K562 (cell line): ENCODE data around the gene FAM78A. TPM values are rescaled to one million over a fixed set of nuclear protein-coding genes. Genes with fewer than 3 reads are reported as not detected.

Experiments
- ATAC-seq: fragments of 200-7000 bp; cut with Tn5 transposase; 3 replicates; pipeline ENCODE4 v1.9.1; 2020; ENCODE audit warnings: moderate library complexity
- BruUV-seq: library from RNA; stranded (reverse); fragments of 400-500 nt; replicated peaks from 2 replicates; lab custom pipeline; 2021; lab: Mats Ljungman, UMichigan
- CTCF ChIA-PET: fragments of 300-600 bp; formaldehyde crosslinking; extraction: SDS; loops from one replicate; lab custom pipeline; 2021; ENCODE audit warnings: low intra/inter-chr PET ratio; lab: Yijun Ruan, JAX
- POLR2A ChIA-PET: fragments of 300-600, 350-650 bp; sonication (Branson Sonifier 250); formaldehyde crosslinking; extraction: SDS; loops from one replicate; lab custom pipeline; 2021; ENCODE audit warnings: antibody characterized with exemption, inconsistent platforms; lab: Yijun Ruan, JAX
- DNase-seq, 4 experiments: peaks; one replicate each; pipeline versions ENCODE4 v3.0.0 to v3.0.0-alpha.2; 2011 to 2018; ENCODE audit warnings: low spot score in 3 of 4, mixed read lengths in 3 of 4; ENCODE audit errors: extremely low read depth in 1 of 4
- FAIRE-seq: peaks from 2 replicates; lab custom pipeline; 2011; peaks lifted over from hg19 to GRCh38; lab: Jason Lieb, UNC
- H2AFZ ChIP-seq: 2 replicates; pipeline ENCODE4 v1.6.0; 2011; ENCODE audit warnings: low read depth, low read length, control low read depth, inconsistent platforms
- H3K27ac ChIP-seq: fragments of 200-600 bp; 3 replicates; pipeline ENCODE4 v1.8.0; 2011; ENCODE audit warnings: low read depth, mild to moderate bottlenecking, control low read depth, inconsistent platforms, low read length, moderate library complexity, mixed read lengths; ENCODE audit errors: extremely low read depth
- H3K27me3 ChIP-seq, 2 experiments: fragments of 300-600 bp in 1 of 2; 2 replicates in 1 of 2; 3 replicates in 1 of 2; pipeline versions ENCODE4 v1.6.0 to v1.8.0; 2011; ENCODE audit warnings: inconsistent platforms in 2 of 2, low read length in 2 of 2, mild to moderate bottlenecking in 1 of 2, mixed read lengths in 1 of 2, moderate library complexity in 1 of 2; ENCODE audit not compliant: control insufficient read depth in 2 of 2, insufficient read depth in 2 of 2
- H3K36me3 ChIP-seq: fragments of 300-600 bp; 3 replicates; pipeline ENCODE4 v1.8.0; 2011; ENCODE audit warnings: mild to moderate bottlenecking, low read length, inconsistent platforms; ENCODE audit not compliant: control insufficient read depth, insufficient read depth
- H3K4me1 ChIP-seq, 2 experiments: fragments of 200-600 bp in 1 of 2; replicated peaks in 1 of 2; 2 replicates in 1 of 2; 3 replicates in 1 of 2; pipeline versions ENCODE4 v1.5.1 to v1.8.0; 2011; ENCODE audit warnings: inconsistent platforms in 2 of 2, low read length in 2 of 2, mild to moderate bottlenecking in 1 of 2, mixed read lengths in 1 of 2, moderate library complexity in 1 of 2; ENCODE audit not compliant: control insufficient read depth in 2 of 2, insufficient read depth in 2 of 2
- H3K4me2 ChIP-seq: 2 replicates; pipeline ENCODE4 v1.6.1; 2011; ENCODE audit warnings: low read length, control low read depth, inconsistent platforms, mixed read lengths; ENCODE audit not compliant: insufficient read depth
- H3K4me3 ChIP-seq: fragments of 200-600 bp; sonication (generic), shearing (Covaris generic); 2 replicates; pipeline ENCODE4 v1.5.1; 2016; ENCODE audit warnings: control low read depth, inconsistent platforms
- H3K79me2 ChIP-seq: fragments of 200-600 bp; 3 replicates; pipeline ENCODE4 v1.8.0; 2011; ENCODE audit warnings: low read length, inconsistent platforms; ENCODE audit not compliant: control insufficient read depth, insufficient read depth
- H3K9ac ChIP-seq, 2 experiments: 2 replicates each; pipeline versions ENCODE4 v1.6.0 to v1.6.1; 2011; ENCODE audit warnings: low read depth in 2 of 2, low read length in 2 of 2, control low read depth in 1 of 2, inconsistent platforms in 1 of 2, mild to moderate bottlenecking in 1 of 2, mixed read lengths in 1 of 2; ENCODE audit not compliant: insufficient read depth in 1 of 2
- H3K9me1 ChIP-seq: one replicate; pipeline ENCODE4 v1.6.0; 2011; ENCODE audit warnings: inconsistent platforms, mild to moderate bottlenecking, low read length, moderate library complexity; ENCODE audit not compliant: control insufficient read depth, insufficient read depth
- H3K9me3 ChIP-seq: replicated peaks from 2 replicates; pipeline ENCODE4 v1.5.1; 2011; ENCODE audit warnings: low read depth, low read length, inconsistent platforms; ENCODE audit not compliant: control insufficient read depth, insufficient read depth
- H4K20me1 ChIP-seq: replicated peaks from 2 replicates; pipeline ENCODE4 v1.6.1; 2011; ENCODE audit warnings: low read length, inconsistent platforms, mixed read lengths; ENCODE audit not compliant: control insufficient read depth, insufficient read depth
- BCOR ChIP-seq: fragments of 450-650 bp; IDR thresholded peaks from 2 replicates; pipeline ENCODE4 v1.6.1; 2016
- DMBX1 ChIP-seq: fragments of 250-450 bp; sonication (Bioruptor Pico); IDR thresholded peaks from 2 replicates; pipeline ENCODE4 v1.8.0; 2022; ENCODE audit warnings: inconsistent platforms, mild to moderate bottlenecking, moderate library complexity, borderline replicate concordance
- KDM1A ChIP-seq, 2 experiments: fragments of 450-650 bp; IDR thresholded peaks; 2 replicates each; pipeline ENCODE4 v1.6.1; 2016; ENCODE audit warnings: mild to moderate bottlenecking in 2 of 2
- XRCC3 ChIP-seq: fragments of 450-650 bp; IDR thresholded peaks from 2 replicates; pipeline ENCODE4 v1.6.1; 2017; ENCODE audit warnings: mild to moderate bottlenecking, moderate library complexity
- XRCC4 ChIP-seq: IDR thresholded peaks from one replicate; pipeline ENCODE4 v1.6.1; 2011; ENCODE audit not compliant: insufficient read depth, insufficient read length; ENCODE audit errors: extremely low read depth
- ZFP36 ChIP-seq: fragments of 150-350 bp; IDR thresholded peaks from 2 replicates; pipeline ENCODE4 v1.6.1; 2018; ENCODE audit warnings: low read length, low read depth; ENCODE audit not compliant: partially characterized antibody
- WGBS: fragments of 100-300 bp; shearing (Covaris generic); methylation state at CpG from one replicate; pipeline ENCODE4 v1.1.6; 2016; ENCODE audit warnings: low coverage, mixed read lengths; ENCODE audit not compliant: insufficient coverage; ENCODE audit errors: missing lambda C conversion rate; 5-methylcytosine and 5-hydroxymethylcytosine counted together
- in situ Hi-C: fragments of 300-500 bp; cut with MboI; formaldehyde crosslinking; loops from 4 replicates; pipeline ENCODE4 v1.15.0; 2018; ENCODE audit warnings: inconsistent platforms, mixed read lengths
- intact Hi-C: fragments of 100-400 bp; cut with micrococcal nuclease; formaldehyde crosslinking; loops from 2 replicates; pipeline ENCODE4 v1.14.2; 2022
- polyA plus RNA-seq, 8 experiments: library from polyadenylated mRNA; depleted of rRNA in 4 of 8; stranded (reverse) in 5 of 8; unstranded in 3 of 8; fragments of >200 nt; fragmentation: Nextera tagmentation in 2 of 8; fragmentation: Illumina TruSeq in 1 of 8; extraction: Ambion mirVana in 2 of 8; extraction: Trizol in 1 of 8; gene quantifications; 2 replicates each; pipeline versions ENCODE4 v1.2.1 to v1.2.3, GENCODE V29; 2011 to 2014; ENCODE audit warnings: inconsistent platforms in 1 of 8, missing spikeins in 1 of 8
- total RNA-seq, 7 experiments: library from RNA; depleted of rRNA in 6 of 7; stranded (reverse); fragments of >200 nt in 6 of 7; fragmentation: Illumina TruSeq in 2 of 7; extraction: Trizol in 2 of 7; gene quantifications; 2 replicates each; pipeline versions ENCODE4 v1.2.1 to v1.2.3, GENCODE V29; 2011 to 2021; ENCODE audit warnings: low replicate concordance in 1 of 7

Gene FAM78A
- total and polyA plus RNA-seq, 9 of the 15 experiments (the other 6 are each of a cell fraction or from before 2014, with no cell fraction given) = 0.56 to 103 (median 55.2) TPM

DNA sequence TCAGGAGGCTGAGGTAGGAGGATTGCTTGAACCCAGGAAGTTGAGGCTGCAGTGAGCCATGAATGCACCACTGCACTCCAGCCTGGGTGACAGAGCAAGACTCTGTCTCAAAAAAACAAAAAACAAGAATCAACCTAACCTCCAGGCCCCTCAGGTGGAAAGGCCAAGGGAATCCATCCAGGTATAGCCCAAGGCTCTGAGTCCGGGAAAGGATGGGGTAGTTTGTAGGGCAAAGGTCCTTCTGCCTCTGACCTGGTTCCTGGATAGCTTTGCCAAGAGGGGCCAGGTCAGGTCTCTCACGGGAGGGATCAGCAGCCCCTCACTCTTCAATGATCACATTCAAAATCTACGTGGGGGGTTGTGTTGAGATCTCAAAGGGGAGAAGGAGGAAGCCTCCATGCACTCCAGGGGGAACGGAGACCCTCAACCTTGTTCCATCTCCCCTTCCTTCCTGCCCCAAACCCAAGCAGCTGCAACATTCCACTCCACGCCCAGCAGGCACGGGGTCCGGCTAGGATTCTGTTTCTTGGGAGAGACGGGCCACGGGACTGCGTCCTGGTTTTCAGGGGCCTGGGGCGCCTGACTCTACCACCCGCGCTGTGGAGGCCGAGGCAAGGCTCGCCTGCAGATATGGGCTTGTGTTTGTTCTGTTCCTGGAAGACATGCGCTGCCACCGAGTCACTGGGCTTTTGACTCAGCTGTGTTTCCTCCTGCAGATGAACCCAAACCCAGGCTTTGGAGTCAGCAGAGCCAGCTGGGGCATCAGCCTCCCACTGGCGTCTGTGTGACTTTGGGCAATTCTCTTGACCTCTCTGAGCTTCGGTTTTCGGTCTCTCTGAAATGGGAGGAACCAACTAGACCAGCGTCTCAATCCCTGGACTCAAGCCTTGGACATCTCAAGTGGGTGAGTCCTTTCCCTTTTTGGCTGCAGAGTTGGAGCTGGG lies 48.7 kb upstream of the FAM78A start:
- peaks cover 11 to 41% of the 10 kb centered on the region in 2 experiments; a peak in 4 of 5 replicates for H3K4me1 ChIP-seq
- H3K36me3 ChIP-seq = no peaks in the 10 kb centered on the region
- H3K4me3 ChIP-seq = no peak overlapping the region
- no peaks in the 10 kb centered on the region for H3K79me2 ChIP-seq
- 63% methylated on average over 15 of the region's 21 CpGs for WGBS
- ChIA-PET POLR2A (interaction anchor here (0.5 to 2.0 kb wide), 8 partner anchors 7 to 439 kb away, joined by 3 to 5 read pairs (median 3); no protein-coding TSS in a partner anchor), CTCF (no interaction called here)
- DNase-seq (no peak), FAIRE-seq (no peak), ATAC-seq (no peak)
- no peaks in the 10 kb centered on the region for H4K20me1 ChIP-seq
- H3K4me2 ChIP-seq = no peak overlapping the region; the same call in 1 of the 2 replicates
- peak overlapping the region in 1 of 2 experiments; percentile 10; a peak in 2 of 4 replicates for H3K9ac ChIP-seq
- H3K9me1 ChIP-seq = no peaks in the 10 kb centered on the region
- H3K9me3 ChIP-seq = no peaks in the 10 kb centered on the region
- H3K27ac ChIP-seq = no peak overlapping the region
- H3K27me3 ChIP-seq = no peaks in the 10 kb centered on the region
- BruUV-seq = no TSS peak
- H2AFZ ChIP-seq = peak overlapping the region; percentile 33
- peak; percentile 45 for TF ChIP-seq ZFP36
- no peak for TF ChIP-seq DMBX1 (CRISPR knock-in tag)
- no peak for TF ChIP-seq XRCC4
- peak; percentile 42; the same call in 1 of the 2 replicates for TF ChIP-seq BCOR
- no peak for TF ChIP-seq XRCC3
- TF ChIP-seq KDM1A (IDR thresholded peaks at IDR 0.05) = peak in 1 of 2 experiments; percentile 20; a peak in 1 of 4 replicates
- intact Hi-C loops = no loop called here
- in situ Hi-C loops = loop anchor here (25.0 kb wide), 1 partner anchor 613 kb away; no protein-coding TSS in a partner anchor
